Fibroblast of lung (primary cell): ENCODE data around the gene LSMEM2. TPM values are rescaled to one million over a fixed set of nuclear protein-coding genes. Genes with fewer than 3 reads are reported as not detected.

Experiments
- DNase-seq, 2 donors: peaks; one replicate each; pipeline versions ENCODE4 v3.0.0 to v3.0.0-alpha.2; 2010; ENCODE audit warnings: low read depth in 2 of 2
- H2AFZ ChIP-seq: 2 replicates; pipeline ENCODE4 v1.5.1; 2012; ENCODE audit warnings: low read length, control low read depth, inconsistent platforms
- H3K27ac ChIP-seq: 2 replicates; pipeline ENCODE4 v1.5.1; 2011; ENCODE audit warnings: low read length, control low read depth; ENCODE audit not compliant: insufficient read depth
- H3K27me3 ChIP-seq: 2 replicates; pipeline ENCODE4 v1.5.1; 2011; ENCODE audit warnings: mild to moderate bottlenecking, low read length; ENCODE audit not compliant: control insufficient read depth, insufficient read depth
- H3K36me3 ChIP-seq: 2 replicates; pipeline ENCODE4 v1.5.1; 2011; ENCODE audit warnings: low read length; ENCODE audit not compliant: control insufficient read depth, insufficient read depth
- H3K4me1 ChIP-seq: 2 replicates; pipeline ENCODE4 v1.5.1; 2011; ENCODE audit warnings: low read length; ENCODE audit not compliant: control insufficient read depth, insufficient read depth; ENCODE audit errors: extremely low read depth
- H3K4me2 ChIP-seq: 2 replicates; pipeline ENCODE4 v1.5.1; 2011; ENCODE audit warnings: low read length, control low read depth; ENCODE audit not compliant: insufficient read depth; ENCODE audit errors: extremely low read depth
- H3K4me3 ChIP-seq, 4 experiments: fragments of 200-600 bp in 1 of 4; sonication (generic) in 1 of 4; replicated peaks in 1 of 4; 2 replicates each; pipeline ENCODE4 v1.5.1; 2011 to 2016; ENCODE audit warnings: low read length in 4 of 4, low read depth in 3 of 4, mild to moderate bottlenecking in 3 of 4, control low read depth in 2 of 4, inconsistent platforms in 1 of 4, mixed read lengths in 1 of 4; ENCODE audit not compliant: insufficient read depth in 1 of 4; ENCODE audit errors: control extremely low read depth in 1 of 4
- H3K79me2 ChIP-seq: 2 replicates; pipeline ENCODE4 v1.5.1; 2012; ENCODE audit warnings: mild to moderate bottlenecking, low read length, inconsistent platforms; ENCODE audit not compliant: control insufficient read depth, insufficient read depth
- H3K9ac ChIP-seq: 2 replicates; pipeline ENCODE4 v1.5.1; 2011; ENCODE audit warnings: mild to moderate bottlenecking, low read length, control low read depth; ENCODE audit not compliant: insufficient read depth
- H3K9me3 ChIP-seq: 2 replicates; pipeline ENCODE4 v1.5.1; 2012; ENCODE audit warnings: low read depth, low read length; ENCODE audit not compliant: control insufficient read depth, insufficient read depth
- H4K20me1 ChIP-seq: 2 replicates; pipeline ENCODE4 v1.5.1; 2011; ENCODE audit warnings: low read length; ENCODE audit not compliant: control insufficient read depth, insufficient read depth; ENCODE audit errors: extremely low read depth
- CTCF ChIP-seq, 2 donors: IDR thresholded peaks in 1 of 2; conservative IDR thresholded peaks in 1 of 2; 1 replicate in 1 of 2; 2 replicates in 1 of 2; pipeline ENCODE4 v1.5.1; 2011 to 2012; ENCODE audit warnings: low read length in 2 of 2, control low read depth in 1 of 2, inconsistent platforms in 1 of 2, low read depth in 1 of 2, mild to moderate bottlenecking in 1 of 2
- EZH2 ChIP-seq: IDR thresholded peaks from 2 replicates; pipeline ENCODE4 v1.5.1; 2012; ENCODE audit warnings: low read length, control low read depth, mild to moderate bottlenecking; ENCODE audit errors: missing control alignments
- polyA plus RNA-seq, 2 donors: library from polyadenylated mRNA; depleted of rRNA in 1 of 2; stranded (reverse) in 1 of 2; unstranded in 1 of 2; fragments of >200 nt; gene quantifications; 2 replicates each; pipeline ENCODE4 v1.2.1, GENCODE V29; 2011 to 2012; ENCODE audit warnings: missing spikeins in 1 of 2
- total RNA-seq: library from RNA; depleted of rRNA; stranded (reverse); fragments of >200 nt; gene quantifications from 2 replicates; pipeline ENCODE4 v1.2.1, GENCODE V29; 2014

The LSMEM2 gene
- total and polyA plus RNA-seq, 2 donors (not counting 1 experiment from before 2014, with no cell fraction given) = not detected

DNA sequence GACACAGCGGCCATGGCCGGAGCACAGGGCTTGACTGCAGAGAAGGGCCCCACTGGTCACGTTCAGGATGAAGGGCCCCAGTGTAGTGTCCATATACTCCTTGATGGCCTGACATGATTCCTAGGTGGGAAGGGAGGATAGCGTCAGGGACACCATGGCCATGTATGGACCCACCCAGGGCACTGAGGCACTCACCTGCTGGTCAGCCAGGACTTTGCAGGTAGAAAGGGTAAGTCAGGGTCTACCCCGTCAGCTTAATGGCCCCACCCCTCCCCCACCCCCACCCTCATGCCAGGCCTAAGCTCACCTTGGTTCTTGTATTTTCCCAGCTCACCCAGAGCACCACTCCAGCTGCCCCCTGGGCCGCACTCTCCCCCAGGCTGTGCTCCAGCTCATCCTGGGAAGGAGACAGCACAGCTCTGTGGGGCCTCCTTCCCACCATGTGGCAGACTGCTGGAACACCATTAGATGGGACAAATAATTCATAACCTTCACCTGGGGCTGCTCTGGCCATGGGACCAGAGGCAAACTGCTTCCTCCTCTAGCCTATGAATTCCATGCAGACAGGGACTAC, 21.9 kb downstream of the LSMEM2 start:
- DNase-seq = no peak
- no peak for TF ChIP-seq CTCF (conservative IDR thresholded peaks at IDR 0.05 in 1 of 2, IDR thresholded peaks at IDR 0.05 in 1 of 2; ENCODE audit: low read depth in 1 of 2, low read length in 2 of 2)
- TF ChIP-seq EZH2 = no peak
- Histone ChIP-seq H3K9ac (no peak overlapping the region), H3K4me3 (peak overlapping the region in 1 of 4 experiments; percentile 60), H3K36me3 (peaks cover 2% of the 10 kb centered on the region), H4K20me1 (no peaks in the 10 kb centered on the region), H3K79me2 (no peaks in the 10 kb centered on the region), H3K27ac (peak overlapping the region; percentile 82), H3K4me1 (peaks cover 15% of the 10 kb centered on the region), H3K4me2 (peak overlapping the region; percentile 89), H3K27me3 (no peaks in the 10 kb centered on the region), H2AFZ (no peak overlapping the region), H3K9me3 (no peaks in the 10 kb centered on the region)

GRCh38 chr3:50302095-50303012, 23.5 kb downstream of the LSMEM2 start:
- Histone ChIP-seq H3K9ac (no peak overlapping the region), H4K20me1 (no peaks in the 10 kb centered on the region), H3K79me2 (no peaks in the 10 kb centered on the region), H3K9me3 (no peaks in the 10 kb centered on the region), H3K4me1 (peaks cover 15% of the 10 kb centered on the region), H3K4me2 (no peak overlapping the region), H2AFZ (no peak overlapping the region), H3K27me3 (no peaks in the 10 kb centered on the region), H3K4me3 (no peak overlapping the region), H3K27ac (no peak overlapping the region), H3K36me3 (no peaks in the 10 kb centered on the region)
- no peak for DNase-seq
- no peak for TF ChIP-seq EZH2
- TF ChIP-seq CTCF (conservative IDR thresholded peaks at IDR 0.05 in 1 of 2, IDR thresholded peaks at IDR 0.05 in 1 of 2; ENCODE audit: low read depth in 1 of 2, low read length in 2 of 2) = no peak

DNA sequence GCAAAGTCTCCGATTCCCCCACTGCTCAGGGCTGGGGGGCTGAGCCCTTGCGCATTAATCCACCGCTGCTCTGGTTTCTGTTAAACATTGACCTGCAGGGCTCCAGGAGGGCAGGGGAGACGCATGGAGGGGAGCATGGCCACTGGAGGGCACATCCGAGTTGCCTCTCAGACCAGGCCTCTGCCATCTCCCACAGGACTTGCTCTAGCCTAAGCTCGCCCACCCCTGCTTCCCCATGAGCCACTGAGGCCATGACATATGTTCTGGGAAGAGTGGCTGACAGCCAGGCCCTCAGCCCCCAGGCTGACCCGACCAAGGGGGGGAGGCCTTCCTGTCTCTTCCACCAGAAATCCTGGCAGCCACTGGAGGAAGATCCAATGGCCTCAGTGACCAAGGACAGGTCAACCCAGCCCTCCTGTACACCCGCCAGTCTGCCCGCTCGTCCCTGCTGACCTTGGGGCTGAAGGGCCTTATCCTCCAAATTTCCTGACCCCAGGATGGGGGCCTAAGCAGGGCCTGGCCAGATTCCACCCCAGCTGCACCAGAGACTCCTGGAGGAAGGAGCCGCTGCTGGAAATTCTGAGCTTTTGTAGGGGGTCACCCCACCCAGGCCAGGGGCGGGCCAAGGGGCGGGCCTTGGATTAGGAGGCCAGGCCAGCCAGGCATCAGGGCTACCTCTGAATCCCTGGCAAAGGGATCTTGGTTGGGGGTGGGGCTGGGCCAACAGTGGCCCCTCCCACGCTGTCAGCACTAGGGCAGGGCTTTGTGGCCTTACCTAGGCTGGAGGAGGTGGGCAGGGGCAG, 24.3 kb downstream of the LSMEM2 start, which contains the start of gene HYAL1:
Gene HYAL1 (minus strand): TSS at position 562 of the 803 bp plus-strand sequence. CDS start 618 bp downstream, outside the sequence.
- Histone ChIP-seq H3K4me2 (no peak within 1 kb of the TSS), H3K27ac (no peak within 1 kb of the TSS), H3K4me3 (no peak within 1 kb of the TSS), H3K79me2 (no peaks in the 10 kb centered on the region), H3K9me3 (no peaks in the 10 kb centered on the region), H3K9ac (no peak within 1 kb of the TSS), H3K36me3 (no peaks in the 10 kb centered on the region), H2AFZ (no peak within 1 kb of the TSS), H3K27me3 (no peaks in the 10 kb centered on the region), H4K20me1 (no peaks in the 10 kb centered on the region), H3K4me1 (peaks cover 15% of the 10 kb centered on the region)
- TF ChIP-seq EZH2 = no peak
- peak in 1 of 2 donors; percentile 17 for TF ChIP-seq CTCF (conservative IDR thresholded peaks at IDR 0.05 in 1 of 2, IDR thresholded peaks at IDR 0.05 in 1 of 2; ENCODE audit: low read depth in 1 of 2, low read length in 2 of 2)
- DNase-seq = no peak
